H7 (cell line): Measurements from ENCODE around the gene FGF19. TPM values are rescaled to one million over a fixed set of nuclear protein-coding genes. Genes with fewer than 3 reads are reported as not detected.

Source experiments
- DNase-seq: peaks from one replicate; pipeline ENCODE4 v3.0.0; 2012
- H3K27me3 ChIP-seq: 2 replicates; pipeline ENCODE4 v1.6.0; 2011; ENCODE audit warnings: mild to moderate bottlenecking, low read length; ENCODE audit not compliant: control insufficient read depth, insufficient read depth
- H3K36me3 ChIP-seq: replicated peaks from 2 replicates; pipeline ENCODE4 v1.5.1; 2011; ENCODE audit warnings: low read length; ENCODE audit not compliant: control insufficient read depth, insufficient read depth
- H3K4me3 ChIP-seq: 2 replicates; pipeline ENCODE4 v1.5.1; 2011; ENCODE audit warnings: low read depth, mild to moderate bottlenecking, control low read depth, low read length, moderate library complexity; ENCODE audit not compliant: insufficient read depth
- total RNA-seq: library from RNA; depleted of rRNA; stranded (reverse); fragments of >200 nt; shearing (Covaris generic); gene quantifications from 2 replicates; pipeline ENCODE4 v1.2.3, GENCODE V29; 2014

Gene FGF19
- total RNA-seq, 1 experiment from 2014 or later, result 36.7 TPM

DNA sequence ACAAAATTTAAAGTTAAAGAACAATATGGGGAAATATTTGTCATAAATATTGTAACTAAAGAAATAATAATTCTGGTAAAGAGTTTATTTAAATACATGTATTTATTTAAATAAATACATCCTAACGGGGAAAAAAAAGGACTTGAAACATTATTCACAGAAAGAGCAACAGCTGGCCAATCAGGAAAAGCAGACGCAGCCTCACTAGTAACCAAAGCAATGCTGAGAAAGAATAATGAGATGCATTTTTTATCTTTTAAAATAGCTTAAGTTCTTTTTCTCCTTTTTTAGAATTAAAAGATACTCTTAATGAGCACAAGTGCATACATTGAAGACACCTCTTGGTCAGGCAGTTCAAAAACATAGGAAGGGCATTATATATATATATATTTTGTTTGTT lies 26.1 kb downstream of the FGF19 start:
- Histone ChIP-seq H3K27me3 (no peaks in the 10 kb centered on the region), H3K36me3 (no peaks in the 10 kb centered on the region), H3K4me3 (no peak overlapping the region)
- DNase-seq, result no peak

GRCh38 chr11:69674886-69675714 lies 28.7 kb downstream of the FGF19 start, which contains the start of gene LTO1:
Gene LTO1, minus strand, starts transcription at chr11:69675353. Its CDS starts 114 bp downstream, at chr11:69675239.
- H3K27me3 ChIP-seq, result no peaks in the 10 kb centered on the region

GRCh38 chr11:69674267-69674885 lies 29.4 kb downstream of the FGF19 start:
- Histone ChIP-seq H3K27me3 (no peaks in the 10 kb centered on the region), H3K4me3 (peak overlapping the region; percentile 97), H3K36me3 (peaks cover 4% of the 10 kb centered on the region)
- DNase-seq, result no peak

More at GRCh38 chr11:69674886-69675714, 28.7 kb downstream of the FGF19 start, which contains the start of gene LTO1:
- Histone ChIP-seq H3K36me3 (peaks cover 4% of the 10 kb centered on the region), H3K4me3 (peak within 1 kb of the TSS; percentile 97)
- peak; percentile 99 for DNase-seq

DNA sequence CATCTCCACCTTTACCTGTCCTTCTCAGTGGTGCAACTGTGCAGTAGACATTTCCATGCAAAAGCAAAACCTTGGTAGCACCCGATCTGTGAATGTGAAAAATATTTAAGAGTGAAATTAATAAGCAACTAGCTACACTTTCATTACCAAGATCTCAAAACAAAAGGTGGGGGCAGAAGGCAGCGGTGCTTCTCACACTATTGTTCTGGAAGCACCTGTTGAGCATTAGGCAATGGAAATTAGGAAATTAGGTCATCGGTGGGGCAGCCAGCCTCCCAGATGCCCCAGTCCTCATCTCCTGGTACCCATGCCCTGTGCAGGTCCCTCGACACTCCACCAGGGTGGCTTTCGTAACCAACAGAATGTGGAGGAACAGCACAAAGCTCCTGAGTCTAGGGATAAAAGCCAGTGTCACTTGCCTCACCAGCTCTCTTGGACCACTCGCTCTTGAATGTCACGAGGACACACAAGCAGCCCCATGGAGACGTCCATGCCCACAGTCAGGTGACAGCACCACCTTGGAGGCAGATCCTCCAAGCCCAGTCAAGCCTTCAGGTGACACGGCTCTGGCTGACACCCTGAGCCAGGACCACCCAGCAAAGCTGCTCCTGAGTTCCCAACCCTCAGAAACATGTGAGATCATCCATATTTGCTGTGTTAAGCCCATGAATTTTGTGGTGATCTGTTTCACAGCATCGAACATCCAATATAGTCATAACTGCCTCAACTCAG lies 31.9 kb downstream of the FGF19 start:
- no peaks in the 10 kb centered on the region for H3K27me3 ChIP-seq
- H3K4me3 ChIP-seq, result no peak overlapping the region
- no peak for DNase-seq
- H3K36me3 ChIP-seq, result peaks cover 4% of the 10 kb centered on the region

DNA sequence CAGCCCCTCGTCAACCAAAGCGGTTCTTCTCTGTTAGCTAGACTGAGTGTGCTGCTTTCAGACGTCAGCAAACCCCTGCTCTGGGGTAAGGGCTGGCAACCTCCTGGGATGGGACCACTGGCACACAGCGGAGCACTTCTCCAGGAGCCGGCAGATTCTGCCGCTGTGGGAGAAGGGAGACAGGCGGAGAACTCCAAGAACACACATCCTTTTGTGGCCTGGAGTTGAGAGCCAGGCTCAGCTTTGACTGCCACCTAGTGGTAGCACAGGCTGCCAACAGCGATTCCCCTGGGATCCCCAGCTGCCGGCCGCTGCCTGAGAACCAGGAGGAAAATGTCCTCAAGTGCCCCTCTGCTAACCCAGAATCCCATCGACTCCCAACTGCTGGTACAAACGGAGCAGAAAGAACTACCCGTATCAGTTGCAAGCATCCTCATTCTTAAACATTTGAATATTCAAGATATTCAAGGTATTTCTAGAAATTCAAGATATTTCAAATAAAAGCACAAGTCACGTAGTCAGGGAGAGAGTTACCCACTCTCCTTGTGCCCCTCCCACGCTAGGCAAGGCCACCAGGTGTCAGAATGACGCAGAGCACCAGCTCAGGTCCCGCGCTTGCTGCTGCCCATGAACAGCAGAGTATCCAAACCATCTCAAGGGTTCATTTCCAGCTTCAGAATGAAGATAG lies 33.5 kb downstream of the FGF19 start:
- peaks cover 5% of the 10 kb centered on the region for H3K36me3 ChIP-seq
- H3K4me3 ChIP-seq, result no peak overlapping the region
- peak; percentile 95 for DNase-seq

DNA sequence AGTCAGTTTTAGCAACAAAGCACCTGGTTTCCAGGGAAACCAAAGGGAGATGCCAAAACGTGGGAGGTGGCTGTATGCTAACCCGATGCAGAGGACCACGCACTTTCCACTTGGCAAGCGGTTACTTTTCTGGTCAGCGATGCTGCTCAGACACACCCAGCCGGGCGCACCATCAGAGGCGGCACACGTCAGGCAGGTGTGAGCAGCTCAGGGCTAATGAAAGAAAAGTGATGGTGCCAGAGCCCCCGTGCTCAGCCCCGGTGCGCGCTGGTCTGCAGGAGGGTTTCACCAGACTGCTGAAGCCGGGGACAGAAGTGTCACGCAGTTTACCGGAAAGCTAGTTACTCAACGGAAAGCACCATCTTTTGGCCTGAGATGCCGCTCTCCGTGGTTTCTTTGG lies 34.3 kb downstream of the FGF19 start:
- Histone ChIP-seq H3K4me3 (no peak overlapping the region), H3K36me3 (peaks cover 7% of the 10 kb centered on the region), H3K27me3 (no peaks in the 10 kb centered on the region)
- peak; percentile 32 for DNase-seq

More for the DNA sequence above, 33.5 kb downstream of the FGF19 start:
- no peaks in the 10 kb centered on the region for H3K27me3 ChIP-seq

GRCh38 chr11:69667619-69668604 lies 35.9 kb downstream of the FGF19 start:
- Histone ChIP-seq H3K36me3 (peaks cover 7% of the 10 kb centered on the region), H3K4me3 (no peak overlapping the region), H3K27me3 (no peaks in the 10 kb centered on the region)
- DNase-seq, result peak; percentile 32

- DNase-seq, result peak; percentile 28
- Histone ChIP-seq H3K36me3 (peaks cover 4% of the 10 kb centered on the region), H3K4me3 (no peak overlapping the region), H3K27me3 (no peaks in the 10 kb centered on the region)
Observed at GRCh38 chr11:69666752-69667536, 36.9 kb downstream of the FGF19 start.

DNA sequence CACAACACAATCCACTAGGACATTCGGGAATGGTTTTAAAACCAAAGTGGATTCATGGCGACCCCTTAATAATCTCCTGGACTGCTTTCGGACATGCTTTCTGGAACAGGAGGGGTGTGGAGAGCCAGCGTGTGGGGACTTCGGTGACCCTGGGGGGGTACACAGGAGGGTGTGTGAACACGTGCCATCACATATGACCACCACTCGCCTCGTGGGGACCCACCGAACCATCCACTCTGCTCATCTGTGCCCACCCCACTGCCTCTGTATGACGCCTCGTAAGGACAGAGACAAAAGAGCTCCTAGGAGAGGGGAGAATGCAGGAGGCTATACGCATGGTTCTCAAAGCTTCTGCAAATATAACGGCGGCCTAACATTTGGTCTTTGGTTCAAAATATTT lies 37.6 kb downstream of the FGF19 start:
- H3K36me3 ChIP-seq, result peaks cover 3% of the 10 kb centered on the region
- peak; percentile 33 for DNase-seq
- no peaks in the 10 kb centered on the region for H3K27me3 ChIP-seq
- H3K4me3 ChIP-seq, result no peak overlapping the region

GRCh38 chr11:69665669-69666068 lies 38.2 kb downstream of the FGF19 start:
- Histone ChIP-seq H3K36me3 (peaks cover 3% of the 10 kb centered on the region), H3K4me3 (no peak overlapping the region), H3K27me3 (no peaks in the 10 kb centered on the region)
- no peak for DNase-seq

DNA sequence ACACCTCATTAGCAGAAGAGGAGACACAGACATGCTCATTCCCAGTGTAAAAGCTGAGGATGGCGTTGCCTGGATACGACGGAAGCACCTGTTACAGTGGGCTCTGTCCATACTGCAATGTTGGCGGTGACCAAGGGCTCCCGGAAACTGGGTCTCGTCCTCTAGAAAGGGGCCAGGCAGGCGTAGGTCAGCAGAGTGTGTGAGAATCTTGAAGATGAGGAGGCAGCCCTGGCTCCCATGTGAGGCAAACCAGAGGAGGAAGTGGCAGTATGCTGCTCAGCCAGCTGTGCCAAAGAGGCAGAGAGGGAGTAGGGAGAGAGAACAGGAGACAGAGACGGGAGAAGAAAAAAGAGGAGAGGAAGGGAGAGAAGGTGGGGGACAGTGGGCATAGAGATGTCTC lies 38.9 kb downstream of the FGF19 start:
- Histone ChIP-seq H3K4me3 (no peak overlapping the region), H3K27me3 (no peaks in the 10 kb centered on the region), H3K36me3 (peaks cover 3% of the 10 kb centered on the region)
- DNase-seq, result peak; percentile 15

DNA sequence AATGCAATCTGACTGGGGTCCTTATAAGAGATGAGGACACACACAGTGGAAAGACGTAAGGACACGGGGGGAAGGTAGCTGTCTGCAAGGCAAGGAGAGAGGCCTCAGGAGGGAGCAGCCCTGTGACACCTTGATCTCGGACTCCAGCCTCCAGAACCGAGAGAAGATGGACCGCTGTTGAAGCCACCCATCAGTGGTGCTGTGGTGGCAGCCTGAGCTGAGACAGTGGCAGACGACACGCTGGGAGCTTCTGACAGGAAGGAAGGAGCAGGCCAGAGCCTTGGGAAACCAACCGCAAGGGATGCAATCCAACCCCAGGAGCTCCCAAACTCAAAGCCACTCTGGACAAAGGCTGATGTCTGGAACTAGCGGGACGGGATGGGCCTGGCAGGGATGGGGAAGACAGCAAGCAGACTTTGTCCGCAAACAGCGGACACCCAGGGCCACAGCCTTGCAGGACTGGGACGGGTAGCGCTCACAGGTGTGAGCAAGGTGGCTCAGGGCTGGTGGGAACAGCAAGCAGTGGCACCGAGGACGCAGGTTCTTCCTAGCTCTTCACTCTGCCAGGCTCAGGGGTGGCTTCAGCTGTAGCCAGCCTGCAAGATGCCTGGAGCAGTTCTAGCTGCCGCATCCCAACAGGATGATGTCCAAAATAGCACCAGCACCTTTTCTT lies 39.6 kb downstream of the FGF19 start:
- peak; percentile 14 for DNase-seq
- Histone ChIP-seq H3K36me3 (peaks cover 3% of the 10 kb centered on the region), H3K4me3 (no peak overlapping the region), H3K27me3 (no peaks in the 10 kb centered on the region)
